HG03354 (cell line): ENCODE data around the gene ANTXR1.

ENCODE experiments used
- ATAC-seq: cut with Tn5 transposase; IDR thresholded peaks from one replicate; pipeline ENCODE4 v1.9.1; 2021; ENCODE audit warnings: mild to moderate bottlenecking; ENCODE audit not compliant: unreplicated experiment, poor library complexity, severe bottlenecking

Gene ANTXR1

DNA sequence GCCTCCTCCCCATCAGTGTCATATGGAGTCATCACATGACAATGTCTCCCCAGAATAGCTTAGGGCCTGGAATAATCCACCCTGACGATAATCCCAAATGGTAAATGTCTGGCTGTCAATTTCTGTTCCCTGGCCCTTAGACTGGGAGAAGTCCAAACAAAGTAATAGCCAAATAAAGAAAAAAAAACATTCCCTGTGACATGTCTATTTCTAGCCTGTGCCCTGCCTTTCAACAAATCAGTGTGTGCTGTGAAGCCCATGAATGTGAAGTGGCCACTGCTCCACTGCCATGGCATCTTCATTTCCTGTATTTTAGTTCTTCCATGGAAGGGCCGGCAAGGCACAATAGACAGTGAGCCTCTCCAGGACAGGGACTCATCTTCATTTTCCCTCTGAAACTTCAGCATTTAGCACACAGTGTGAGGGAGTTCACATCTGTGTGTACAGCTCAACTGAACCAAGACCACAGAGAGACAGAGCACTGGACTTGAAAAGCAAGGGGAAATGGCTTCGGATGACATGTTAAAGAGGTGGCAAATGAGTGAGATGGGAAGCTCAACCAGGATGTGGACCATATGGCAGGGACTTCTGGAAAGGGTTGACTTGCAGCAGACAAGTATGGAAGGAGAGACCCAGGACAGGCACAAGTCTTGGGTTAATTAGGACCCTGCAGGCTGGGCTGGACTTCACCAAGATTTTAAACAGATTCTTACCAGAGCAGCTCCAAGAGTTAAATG is 140.0 kb downstream of the ANTXR1 start:
- no peak for ATAC-seq

DNA sequence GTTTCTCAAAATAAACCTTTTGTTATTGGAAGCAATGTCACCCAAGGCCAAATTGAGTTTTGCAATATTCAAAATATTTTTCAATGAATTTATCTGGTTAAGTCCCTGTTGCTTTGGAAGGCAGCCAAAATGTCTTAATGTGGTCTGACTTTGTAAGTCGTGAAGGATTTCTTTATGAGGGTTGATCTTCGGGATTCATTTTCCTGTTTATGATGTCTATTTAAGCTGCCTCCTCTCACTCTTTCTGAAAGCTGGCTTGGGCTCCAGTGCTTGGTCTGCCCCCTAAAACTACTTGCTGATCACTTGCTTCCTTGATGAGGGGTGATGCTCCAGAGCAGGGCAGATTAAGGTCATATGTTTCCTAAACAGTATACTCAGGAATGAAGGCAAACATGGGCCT is 141.1 kb downstream of the ANTXR1 start:
- no peak for ATAC-seq

DNA sequence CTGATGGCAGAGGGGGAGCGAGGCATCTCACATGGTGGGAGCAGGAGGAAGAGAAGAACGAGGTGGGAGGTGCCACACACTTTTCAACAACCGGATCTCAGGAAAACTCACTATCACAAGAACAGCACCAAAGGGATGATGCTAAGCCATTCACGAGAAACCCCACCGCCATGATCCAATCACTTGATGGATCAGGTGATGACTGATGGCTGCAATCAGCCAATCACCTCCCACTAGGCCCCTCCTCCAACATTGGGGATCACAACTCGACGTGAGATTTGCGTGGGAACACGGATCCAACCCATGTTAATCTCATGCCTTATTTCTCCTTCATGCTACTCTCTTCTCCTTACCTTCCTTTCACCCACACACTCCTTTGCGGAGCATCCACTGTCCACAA is 143.6 kb downstream of the ANTXR1 start:
- ATAC-seq: no peak

- ATAC-seq: no peak
Observed at GRCh38 chr2:69157441-69157840, 144.5 kb downstream of the ANTXR1 start.

DNA sequence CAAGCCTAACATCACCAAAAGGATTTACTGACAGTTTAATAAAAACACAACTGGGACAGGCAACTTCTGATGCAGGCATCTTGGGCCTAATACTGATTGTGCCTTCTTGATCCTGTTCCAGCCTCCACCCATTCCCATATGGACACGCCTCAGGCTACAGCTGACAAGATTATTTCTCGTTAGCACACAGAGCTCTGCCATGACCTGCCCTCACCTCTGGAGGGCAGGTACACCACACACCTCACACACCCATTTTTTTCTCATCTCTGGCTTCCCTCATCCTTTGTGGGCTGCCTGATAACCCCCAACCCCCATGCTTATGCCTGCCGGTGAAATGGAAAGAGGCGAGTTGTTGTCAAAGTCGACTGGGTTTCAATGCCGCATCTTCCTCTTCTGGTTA is 147.0 kb downstream of the ANTXR1 start:
- ATAC-seq: no peak

DNA sequence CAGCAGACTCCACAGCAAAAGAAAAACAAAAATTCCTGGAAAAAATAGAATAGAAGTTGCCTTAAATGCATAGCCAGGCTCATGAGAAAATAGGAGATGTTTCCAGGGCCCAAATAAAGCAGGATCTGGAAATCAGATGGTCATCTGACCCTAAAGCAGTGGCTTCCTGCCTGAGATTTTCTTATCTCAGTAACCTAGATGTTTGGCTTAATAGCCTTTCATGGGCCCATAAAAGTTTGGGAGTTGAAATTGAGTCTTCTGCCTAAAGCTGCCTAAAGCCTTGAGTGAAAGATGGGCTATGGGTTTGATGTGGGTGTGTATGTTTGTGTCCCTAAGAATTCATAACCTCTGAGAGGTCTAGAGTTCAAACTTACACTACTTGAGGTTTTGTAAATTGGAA is 149.1 kb downstream of the ANTXR1 start:
- no peak for ATAC-seq

- ATAC-seq: no peak
Observed at GRCh38 chr2:69163109-69163508, 150.1 kb downstream of the ANTXR1 start.

DNA sequence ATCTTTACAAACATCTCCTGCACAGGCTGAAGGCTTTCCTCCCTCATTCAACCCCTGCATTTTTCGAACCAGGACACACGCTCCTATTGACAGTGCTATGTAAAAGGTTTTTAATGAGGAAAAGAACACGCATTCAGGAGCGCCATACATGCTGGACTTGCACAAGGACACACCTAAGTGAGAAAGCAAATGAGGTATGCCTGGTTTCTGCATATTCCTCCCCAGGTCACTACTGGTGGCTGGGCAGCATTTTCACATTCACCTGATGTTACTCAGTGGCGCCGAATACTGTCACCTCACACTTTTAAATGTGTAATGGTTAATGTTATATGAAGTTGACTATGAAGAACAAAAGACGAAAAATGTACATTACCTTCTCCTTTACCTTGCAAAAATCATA is 150.6 kb downstream of the ANTXR1 start:
- ATAC-seq: no peak

GRCh38 chr2:69164061-69164778 is 151.2 kb downstream of the ANTXR1 start:
- no peak for ATAC-seq

- ATAC-seq: no peak
Observed at GRCh38 chr2:69165091-69165880, 152.3 kb downstream of the ANTXR1 start.

- ATAC-seq: no peak
Observed at GRCh38 chr2:69166465-69166811, 153.5 kb downstream of the ANTXR1 start.

- no peak for ATAC-seq
Observed at GRCh38 chr2:69166812-69167468, 154.0 kb downstream of the ANTXR1 start.

DNA sequence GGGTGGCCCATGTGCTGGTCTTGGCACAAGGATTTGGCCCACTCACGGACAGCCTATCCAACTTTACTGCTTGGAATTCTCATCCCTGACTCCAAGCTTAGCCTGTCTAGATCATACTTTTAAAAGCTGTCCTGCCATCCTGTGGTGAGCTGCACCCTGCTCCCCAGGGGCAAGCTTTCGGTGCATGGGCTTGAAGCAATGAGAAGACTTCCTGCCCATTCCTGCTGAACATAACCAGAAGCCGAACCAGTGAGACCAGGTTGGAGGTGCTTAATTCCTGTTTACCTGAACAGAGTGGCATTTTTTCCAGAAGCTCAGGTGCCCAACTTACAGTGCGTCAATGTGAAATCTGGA is 154.5 kb downstream of the ANTXR1 start:
- no peak for ATAC-seq

DNA sequence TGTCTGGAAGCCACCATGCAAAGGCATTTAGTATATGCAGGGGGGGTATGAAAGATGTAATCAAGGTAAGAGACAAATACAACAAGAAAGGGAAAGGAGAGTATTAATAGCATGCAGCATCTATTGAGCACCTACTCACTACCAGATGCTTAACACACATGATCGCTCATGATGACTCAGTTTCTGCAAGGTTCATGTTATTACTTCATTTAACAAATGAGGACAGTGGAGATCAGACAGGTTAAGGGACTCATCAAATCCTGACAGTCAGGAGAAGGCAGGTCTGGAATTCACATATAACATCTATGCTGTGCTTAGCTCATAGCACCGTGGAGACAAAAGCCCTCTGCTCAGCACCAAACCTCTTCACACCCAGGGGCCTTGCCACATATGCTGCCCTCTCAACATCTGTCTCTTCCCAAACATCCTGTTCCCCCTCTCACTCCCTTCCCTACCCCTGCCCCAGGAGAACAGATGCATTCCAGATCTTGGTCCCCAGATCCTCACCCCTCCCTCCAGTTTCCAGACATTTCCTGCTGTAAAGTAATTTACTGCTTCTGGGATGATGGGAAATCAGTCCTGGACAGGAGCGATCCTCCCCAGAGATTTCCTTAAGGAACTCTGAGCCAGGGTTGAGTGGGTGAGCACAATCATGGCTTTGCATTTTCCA is 155.3 kb downstream of the ANTXR1 start:
- no peak for ATAC-seq

GRCh38 chr2:69168950-69169654 is 156.1 kb downstream of the ANTXR1 start:
- no peak for ATAC-seq

DNA sequence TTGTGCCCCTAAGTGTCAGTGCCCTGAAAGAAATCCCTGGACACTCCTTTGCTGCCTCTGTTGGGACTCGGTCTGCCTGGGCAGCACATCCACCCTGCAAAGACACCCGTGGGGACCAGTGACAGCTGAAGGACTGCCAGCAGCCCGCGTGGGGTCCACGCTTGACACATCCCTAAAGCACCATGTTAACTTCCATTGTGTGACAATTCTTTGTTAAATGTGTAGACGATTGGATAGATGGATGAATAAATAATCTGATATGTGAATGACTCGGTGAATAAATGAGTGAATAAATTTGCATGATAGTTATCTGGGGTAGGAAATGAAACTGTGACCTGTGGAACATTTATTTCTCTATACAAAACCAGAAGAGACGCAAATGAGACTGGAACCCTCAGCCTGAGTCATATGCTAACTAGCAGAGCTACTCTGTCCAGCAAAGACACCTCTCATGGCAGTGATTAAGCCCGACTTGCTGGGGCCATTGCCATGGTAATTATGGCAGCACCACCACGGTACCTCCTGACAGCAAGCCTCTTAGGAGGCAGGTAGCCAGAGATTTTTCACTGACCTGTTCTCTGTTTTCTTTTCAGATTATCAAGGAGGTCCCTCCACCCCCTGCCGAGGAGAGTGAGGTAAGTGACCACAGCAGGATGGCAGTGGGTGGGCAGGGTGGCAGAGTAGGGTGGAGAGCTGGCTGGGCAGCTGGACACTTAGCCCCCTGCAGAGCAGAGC is 156.8 kb downstream of the ANTXR1 start:
- ATAC-seq: no peak

- no peak for ATAC-seq
Observed at GRCh38 chr2:69170661-69171060, 157.7 kb downstream of the ANTXR1 start.

DNA sequence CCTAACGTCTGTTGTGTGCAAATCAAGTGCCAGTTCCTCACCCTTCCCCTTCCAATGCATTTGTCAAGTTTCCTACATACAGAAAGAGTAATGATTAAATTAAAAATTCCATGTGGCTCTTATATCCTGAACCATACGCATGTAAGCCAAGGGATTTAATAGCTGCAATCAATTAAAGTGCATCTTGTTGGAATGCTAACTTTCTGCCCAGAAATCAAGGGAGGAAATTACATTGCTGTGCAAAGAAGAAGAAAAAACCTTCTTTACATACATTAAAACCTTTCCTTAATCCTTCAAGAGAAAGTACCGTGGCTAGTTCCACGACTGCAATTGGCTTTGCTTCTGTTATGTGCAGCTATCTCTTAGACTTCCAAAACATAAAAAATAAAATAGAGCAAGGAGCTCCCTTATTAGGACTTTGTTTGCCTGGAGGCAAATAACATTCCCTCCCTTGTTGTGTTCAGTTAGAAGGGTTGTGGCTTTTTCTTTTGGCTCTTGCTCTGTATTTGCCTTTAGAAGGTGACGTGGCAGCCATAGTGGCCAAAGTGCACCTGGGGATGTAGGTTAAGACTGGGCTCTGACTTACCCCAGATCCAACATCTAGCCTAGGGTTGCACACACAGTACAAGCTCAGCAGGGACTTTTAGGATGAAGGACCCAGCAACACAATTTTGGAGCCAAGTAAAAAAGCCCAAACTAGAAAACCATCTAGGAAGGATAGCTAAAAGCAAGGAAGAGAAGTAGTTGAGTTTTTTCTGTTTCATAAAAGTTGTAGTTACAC is 158.3 kb downstream of the ANTXR1 start:
- no peak for ATAC-seq
